NOMO-1 treated with DMSO at 0.1 percent for 48 hours (cell line): ENCODE measurements around the gene IL1RN.

Source experiments
- DNase-seq: peaks from one replicate; lab custom pipeline; 2025; ENCODE audit not compliant: unreplicated experiment; lab: John Stamatoyannopoulos, UW

IL1RN gene

GRCh38 chr2:113103277-113103676 is 24.1 kb upstream of the IL1RN start:
- DNase-seq: no peak

- DNase-seq: no peak
Measured at GRCh38 chr2:113104054-113104611, 23.3 kb upstream of the IL1RN start.

DNA sequence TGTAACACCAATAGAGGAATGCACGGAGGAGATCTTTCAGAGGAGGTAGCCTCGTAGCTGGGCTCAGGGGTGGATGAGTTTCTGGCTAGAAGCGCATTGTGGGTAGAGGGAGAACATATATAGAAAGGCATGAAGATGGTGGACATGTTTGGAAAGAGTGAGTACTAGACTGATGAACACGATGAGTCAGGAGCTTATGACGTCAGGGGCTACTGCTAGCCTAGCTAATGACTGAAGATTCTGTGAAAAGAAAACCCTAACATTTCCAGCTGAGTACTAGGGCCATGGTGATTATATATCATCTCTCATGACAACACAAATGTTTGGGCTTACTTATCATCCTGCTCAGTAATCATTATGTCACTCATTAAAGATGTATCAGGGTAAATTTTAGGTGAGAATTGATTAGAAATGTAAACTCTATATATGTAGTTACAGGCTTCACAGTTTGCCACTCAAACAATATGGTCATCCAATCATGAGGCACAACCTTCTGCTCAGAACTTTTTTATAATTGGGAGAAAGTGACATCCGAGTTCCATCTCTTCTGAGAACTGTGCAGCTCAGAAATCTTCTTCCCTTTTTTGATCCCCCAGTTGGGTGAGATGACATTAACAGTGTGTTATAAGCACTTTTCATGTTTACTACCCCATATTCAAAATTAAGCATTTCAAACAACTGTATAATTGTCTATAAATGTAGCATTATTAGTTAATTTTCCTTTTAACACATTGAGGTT is 22.2 kb upstream of the IL1RN start:
- peak; percentile 7 for DNase-seq

DNA sequence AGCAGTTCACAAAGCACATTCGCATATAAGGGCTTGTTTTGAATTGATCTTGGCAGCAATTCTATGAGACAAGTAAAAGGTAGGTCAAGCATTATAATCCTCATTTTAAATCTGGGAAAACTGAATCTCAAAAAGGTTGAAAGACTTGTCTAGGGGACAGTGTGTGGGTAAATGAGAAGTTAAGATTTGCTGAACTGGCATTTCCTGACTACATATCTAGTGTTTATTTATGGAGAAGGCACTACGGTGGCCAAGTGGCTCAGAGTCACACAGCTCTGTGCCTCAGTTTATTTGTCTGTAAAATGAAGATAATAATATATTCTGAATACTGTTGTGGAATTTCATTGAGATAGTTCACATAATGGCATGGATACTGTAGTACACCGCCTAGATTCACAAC is 16.3 kb upstream of the IL1RN start:
- DNase-seq: no peak

DNA sequence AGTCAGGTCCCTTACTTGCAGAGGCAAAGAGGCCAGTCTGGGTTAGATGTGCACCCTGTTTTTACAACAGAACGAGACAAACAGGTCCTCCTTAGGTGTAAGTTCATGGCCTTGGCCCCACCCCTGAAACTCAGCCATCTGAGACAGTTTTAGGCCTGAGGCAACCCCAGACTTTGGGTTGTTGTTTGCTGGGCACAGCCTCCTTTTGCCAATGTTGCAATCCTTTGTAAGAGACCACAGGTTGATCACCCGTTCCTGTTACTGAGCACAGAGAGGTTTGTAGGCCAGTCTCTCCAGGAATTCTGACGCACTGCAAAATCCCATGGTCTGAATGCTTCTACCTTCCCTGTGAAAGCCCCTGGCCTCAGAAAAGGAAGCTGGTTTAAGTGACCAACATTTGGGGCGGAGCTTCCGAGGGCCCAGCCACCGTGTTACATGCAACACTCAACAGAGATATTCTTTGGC is 15.5 kb upstream of the IL1RN start:
- peak; percentile 57 for DNase-seq

DNA sequence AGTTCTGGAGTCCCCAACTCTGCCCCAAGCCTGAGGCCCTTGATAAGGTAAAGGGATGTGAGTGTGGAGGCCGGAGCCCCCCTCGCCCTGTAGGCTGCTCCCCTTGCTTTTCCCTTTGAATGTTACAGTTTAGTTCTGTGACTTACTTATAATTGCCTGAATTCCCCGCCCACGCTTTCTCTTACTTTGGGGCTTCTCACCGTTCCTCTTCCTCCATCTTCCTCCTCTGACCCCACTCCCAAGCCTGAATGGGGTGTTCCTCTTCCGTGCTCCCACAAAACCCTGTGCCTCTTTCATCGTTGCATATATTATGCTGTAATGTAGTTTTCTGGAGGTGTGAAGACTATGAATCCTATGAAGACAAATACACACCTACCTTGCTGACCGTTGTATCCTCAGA is 15.0 kb upstream of the IL1RN start:
- no peak for DNase-seq

DNA sequence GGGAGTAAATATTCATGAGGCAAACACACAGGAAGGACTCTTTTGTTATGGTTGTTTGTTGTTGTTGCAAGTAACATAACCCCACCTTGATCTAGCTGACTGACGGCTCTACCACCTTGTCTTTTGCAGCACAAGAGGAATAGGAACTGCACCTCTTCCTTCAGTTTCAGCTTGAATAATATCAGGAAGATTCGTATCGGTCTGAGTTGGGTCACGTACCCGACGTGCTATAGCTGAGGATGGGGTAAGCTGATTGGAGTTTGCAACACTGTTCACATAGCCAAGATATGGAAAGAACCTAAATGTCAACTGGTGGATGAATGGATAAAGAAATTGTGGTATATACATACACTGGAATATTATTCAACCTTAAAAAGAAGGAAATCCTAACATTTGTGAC is 14.5 kb upstream of the IL1RN start:
- peak; percentile 9 for DNase-seq

- DNase-seq: no peak
Measured at GRCh38 chr2:113113807-113114206, 13.6 kb upstream of the IL1RN start.

DNA sequence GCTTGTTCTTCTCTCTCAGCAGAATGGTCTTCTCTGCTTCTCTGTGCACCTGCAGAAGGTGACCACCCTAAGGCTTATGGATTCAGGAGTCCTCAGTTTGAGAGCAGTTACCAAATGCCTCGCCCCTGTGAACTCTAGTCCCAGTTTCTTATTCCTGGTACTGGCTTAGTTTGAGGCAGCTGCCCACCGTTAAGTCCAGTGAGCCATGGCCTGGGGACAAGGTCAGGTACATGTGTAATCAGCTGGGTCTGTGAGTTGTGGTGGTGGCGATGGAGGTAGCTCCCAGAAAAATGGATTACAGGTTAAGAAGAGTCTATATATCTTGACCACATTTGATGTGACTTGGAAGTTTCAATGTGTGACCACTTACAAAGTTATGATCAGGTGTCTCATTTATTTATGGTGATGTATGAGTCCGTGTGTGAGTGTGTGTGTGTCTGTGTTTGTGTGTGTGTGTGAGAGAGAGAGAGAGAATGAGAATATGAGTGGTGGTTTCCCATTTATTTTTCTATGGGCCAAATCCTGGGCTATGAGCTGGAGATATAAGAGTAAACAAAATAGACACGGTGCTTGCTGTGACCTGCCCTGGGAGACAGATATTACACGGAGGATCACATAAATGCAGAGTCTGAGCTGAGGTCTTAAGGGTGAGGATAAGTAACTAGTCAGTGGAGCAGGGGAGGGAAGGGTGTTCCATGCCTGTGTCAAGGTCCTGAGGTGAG is 13.0 kb upstream of the IL1RN start:
- no peak for DNase-seq

DNA sequence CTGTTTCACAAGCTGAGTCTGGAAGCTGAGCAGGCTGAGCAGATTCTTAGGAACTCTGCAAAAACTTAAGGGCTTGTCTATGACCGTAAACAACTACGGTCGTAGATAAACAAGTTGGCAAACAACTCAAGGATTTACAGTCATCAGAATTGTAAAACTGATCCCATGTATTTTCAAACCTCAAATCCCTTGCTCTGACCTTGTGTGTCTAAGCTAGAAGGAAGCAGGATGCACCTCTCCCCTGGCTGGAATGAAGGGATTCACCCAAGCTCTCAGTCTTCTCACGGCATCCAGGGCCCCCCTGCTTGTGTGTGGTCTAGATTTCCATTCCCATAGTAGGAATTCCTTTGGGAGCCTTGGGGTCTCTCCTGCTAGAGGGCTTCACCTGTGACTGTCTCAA is 12.4 kb upstream of the IL1RN start:
- no peak for DNase-seq

GRCh38 chr2:113116100-113116958 is 11.1 kb upstream of the IL1RN start:
- peak; percentile 16 for DNase-seq

DNA sequence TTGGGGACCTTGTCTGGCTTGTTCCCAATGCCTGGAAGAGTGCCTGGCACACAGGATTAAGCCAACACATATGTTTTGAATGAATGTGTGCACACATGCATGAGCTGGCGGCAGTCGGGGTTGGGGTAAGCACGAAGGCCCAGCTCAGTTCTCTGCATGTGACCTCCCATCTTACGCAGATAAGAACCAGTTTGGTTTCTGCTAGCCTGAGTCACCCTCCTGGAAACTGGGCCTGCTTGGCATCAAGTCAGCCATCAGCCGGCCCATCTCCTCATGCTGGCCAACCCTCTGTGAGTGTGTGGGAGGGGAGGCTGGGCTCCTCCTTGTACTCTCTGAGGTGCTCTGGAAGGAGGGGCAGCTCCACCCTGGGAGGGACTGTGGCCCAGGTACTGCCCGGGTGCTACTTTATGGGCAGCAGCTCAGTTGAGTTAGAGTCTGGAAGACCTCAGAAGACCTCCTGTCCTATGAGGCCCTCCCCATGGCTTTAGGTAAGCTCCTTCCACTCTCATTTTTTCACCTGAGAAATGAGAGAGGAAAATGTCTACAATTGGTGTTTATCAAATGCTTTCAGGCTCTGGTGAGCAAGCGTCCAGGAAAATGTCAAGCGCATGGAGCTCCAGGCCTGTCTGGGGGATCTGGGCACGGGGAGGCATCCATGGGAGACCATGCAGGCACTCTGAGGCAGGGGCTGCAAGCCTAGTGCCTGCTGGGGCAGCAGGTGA is 9.7 kb upstream of the IL1RN start:
- no peak for DNase-seq

GRCh38 chr2:113118263-113118657 is 9.1 kb upstream of the IL1RN start:
- no peak for DNase-seq

DNA sequence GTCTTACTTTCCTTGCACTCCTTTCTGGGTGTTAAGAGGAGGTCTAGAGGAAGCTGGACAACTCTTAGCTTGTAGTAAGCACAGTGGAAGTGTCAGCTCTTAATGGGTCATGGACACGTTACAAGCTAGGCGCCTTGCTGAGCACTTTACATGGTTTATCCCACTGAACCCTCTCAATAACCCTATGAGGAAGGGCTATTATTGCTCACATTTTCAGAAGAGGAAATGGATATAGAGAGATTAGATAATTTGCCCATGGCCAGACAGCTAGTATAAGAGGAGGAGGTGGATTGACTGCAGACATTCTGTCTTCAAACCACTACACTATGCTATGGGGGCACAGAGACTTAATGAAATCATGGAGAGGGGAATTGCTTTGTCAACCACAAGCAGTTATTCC is 8.3 kb upstream of the IL1RN start:
- DNase-seq: no peak

- no peak for DNase-seq
Measured at GRCh38 chr2:113120861-113121260, 6.5 kb upstream of the IL1RN start.

- no peak for DNase-seq
Measured at GRCh38 chr2:113122364-113122763, 5.0 kb upstream of the IL1RN start.

DNA sequence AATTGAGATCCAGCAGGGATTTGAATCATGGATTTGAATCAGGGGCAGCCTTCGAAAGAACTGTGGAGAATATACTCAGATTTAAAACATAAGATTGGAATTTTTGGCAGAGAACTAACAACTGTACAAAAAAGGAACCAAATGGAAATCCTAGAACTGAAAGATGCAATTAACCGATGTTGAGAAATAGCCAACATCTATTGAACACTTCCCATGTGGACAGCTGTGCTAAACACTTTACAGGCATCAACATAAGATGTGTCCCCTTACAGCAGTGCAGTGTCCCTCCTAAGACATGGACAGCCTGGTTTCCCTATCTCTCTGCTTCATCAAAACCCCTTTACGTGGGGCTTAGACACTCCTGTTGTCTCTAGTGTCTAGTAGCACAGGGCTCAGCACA is 3.7 kb upstream of the IL1RN start:
- DNase-seq: peak; percentile 79

DNA sequence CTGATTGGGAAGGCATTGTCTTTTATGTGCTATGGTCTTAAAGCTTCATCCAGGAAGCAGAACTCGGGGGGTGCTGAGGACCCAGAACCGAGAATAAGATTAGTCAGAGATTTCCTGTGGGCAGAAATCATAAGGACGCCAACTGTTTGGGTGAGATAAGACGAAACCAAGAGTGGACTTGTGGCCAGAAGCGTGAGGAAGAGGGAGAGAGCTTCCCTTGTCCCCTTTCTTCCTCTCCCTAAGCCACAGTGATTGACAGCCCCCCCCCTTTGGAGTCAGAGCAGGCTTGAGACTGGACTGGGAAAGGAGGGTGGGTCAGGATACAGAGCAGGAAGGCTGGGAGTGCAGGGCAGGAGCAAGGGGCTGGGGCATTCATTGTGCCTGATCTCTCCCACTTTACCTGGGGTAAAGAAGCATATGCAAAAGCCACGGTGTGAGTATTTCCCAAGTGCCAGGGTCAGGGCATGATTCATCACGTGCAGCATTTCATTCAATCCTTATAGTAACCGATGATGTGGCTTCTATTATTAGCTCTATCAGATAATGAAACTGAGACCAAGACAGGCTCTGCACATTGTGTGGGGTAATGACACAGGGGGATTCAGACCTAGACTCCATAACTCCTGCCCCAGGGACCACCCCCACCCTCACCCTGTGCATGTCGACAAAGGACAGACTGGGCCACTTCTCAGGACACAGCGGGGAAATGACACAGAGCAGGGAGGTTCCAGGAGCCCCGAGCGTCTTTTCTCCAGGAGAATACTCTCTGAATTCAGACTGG is 3.0 kb upstream of the IL1RN start:
- peak; percentile 54 for DNase-seq

GRCh38 chr2:113124984-113125855 is 2.2 kb upstream of the IL1RN start:
- DNase-seq: no peak
